GOT3 (cell line): Measurements from ENCODE around the gene IL6ST.
"Not testable (repeated sequence)": the region's sequence is repeated elsewhere in the genome, so short reads cannot be mapped to it uniquely, and the experiment has no call there.

ENCODE experiments used
- DNase-seq: peaks from one replicate; lab custom pipeline; 2025; ENCODE audit warnings: mixed read lengths; lab: John Stamatoyannopoulos, UW

The IL6ST gene

DNA sequence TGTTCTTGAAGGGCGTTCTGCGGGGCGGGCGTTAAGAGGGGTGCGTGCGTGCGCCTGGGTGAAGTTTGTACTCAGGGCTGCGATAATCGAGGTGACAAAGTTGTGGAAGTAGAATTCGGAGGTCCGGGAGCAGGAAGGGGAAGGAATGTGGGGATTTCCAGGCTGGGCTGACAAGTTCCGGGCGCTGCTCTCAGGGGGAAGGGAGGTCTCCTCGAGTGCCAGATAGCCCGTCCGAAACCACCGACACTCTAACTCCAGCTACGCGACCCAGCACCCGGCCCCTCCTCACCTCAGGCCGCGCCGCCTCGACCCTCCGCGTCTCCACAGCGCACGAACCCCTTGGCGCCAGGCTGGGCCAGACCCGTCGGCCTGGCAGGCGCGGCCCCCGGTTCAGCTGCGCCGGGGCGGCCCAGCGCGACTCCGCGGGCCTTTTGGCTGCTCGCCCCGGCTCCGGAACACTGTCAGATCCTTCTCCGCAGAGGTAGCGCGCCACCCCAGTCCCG lies at the start of gene IL6ST:
Gene IL6ST (minus strand): TSS at position 469 of the 503 bp plus-strand sequence. CDS start 18,685 bp downstream, outside the sequence.
- DNase-seq = no peak

- no peak for DNase-seq
These were observed 45.2 kb upstream of the IL6ST start for GRCh38 chr5:56039985-56040384.

GRCh38 chr5:56038206-56038605 lies 43.4 kb upstream of the IL6ST start:
- DNase-seq = not testable (repeated sequence)

GRCh38 chr5:56037531-56038010 lies 42.8 kb upstream of the IL6ST start:
- no peak for DNase-seq

DNA sequence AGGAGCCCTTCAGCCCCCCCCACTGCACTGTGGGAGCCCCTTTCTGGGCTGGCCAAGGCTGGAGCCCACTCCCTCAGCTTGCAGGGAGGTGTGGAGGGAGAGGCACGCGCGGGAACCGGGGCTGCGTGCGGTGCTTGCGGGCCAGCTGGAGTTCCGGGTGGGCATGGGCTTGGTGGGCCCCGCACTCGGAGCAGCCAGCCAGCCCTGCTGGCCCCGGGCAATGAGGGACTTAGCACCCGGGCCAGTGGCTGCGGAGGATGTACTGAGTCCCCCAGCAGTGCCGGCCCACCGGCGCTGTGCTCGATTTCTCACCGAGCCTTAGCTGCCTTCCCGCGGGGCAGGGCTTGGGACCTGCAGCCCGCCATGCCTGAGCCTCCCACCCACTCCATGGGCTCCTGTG lies 40.6 kb upstream of the IL6ST start:
- DNase-seq = not testable (repeated sequence)

DNA sequence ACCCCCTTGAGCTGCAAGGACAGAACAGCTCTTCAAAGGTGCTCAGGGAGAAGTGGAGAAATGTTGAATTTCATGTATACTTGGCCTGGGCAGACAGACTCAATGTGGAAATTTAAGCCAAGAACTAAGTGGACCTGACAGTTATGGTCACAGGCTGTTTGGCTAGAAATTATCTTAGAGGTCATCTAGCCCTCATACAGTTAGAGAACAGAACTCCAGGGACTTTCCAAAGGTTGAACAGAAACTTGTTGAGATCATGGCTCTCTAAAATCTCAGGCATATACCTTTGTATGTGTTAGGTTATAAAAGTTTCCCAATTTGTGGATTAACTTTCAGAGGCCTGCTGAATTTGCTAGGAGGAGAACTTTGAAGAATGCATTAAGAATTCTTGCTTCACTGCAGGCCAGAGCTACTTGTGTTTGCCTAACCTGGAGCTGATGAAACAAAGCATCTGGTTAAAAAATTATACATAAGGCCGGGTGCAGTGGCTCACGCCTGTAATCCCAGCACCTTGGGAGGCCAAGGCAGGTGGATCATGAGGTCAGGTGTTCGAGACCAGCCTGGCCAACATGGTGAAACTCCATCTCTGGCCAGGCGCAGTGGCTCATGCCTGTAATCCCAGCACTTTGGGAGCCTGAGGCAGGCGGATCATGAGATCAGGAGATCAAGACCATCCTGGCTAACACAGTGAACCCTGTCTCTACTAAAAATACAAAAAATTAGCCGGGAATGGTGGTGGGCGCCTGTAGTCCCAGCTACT lies 35.3 kb upstream of the IL6ST start:
- not testable (repeated sequence) for DNase-seq

- no peak for DNase-seq
These were observed 34.7 kb upstream of the IL6ST start for GRCh38 chr5:56029457-56029856.

DNA sequence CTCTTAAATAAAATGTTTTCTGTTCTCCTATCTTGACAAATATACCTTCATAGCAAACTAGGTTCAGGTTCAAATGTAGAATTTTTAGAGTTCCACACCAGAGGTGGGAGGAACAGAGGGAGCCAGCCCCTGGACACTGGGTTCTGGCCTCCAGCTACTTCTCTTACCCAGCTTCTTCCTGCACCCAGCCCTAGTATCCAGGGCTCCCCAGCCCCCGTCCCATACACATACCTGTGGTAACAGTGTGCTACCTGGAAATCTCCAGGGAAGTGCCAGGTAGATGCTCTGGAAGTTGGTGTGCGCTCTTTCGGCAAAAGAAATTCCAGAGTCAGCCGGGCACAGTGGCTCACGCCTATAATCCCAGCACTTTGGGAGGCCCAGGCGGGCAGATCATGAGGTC lies 33.9 kb upstream of the IL6ST start:
- DNase-seq = no peak

- no peak for DNase-seq
These were observed 32.1 kb upstream of the IL6ST start for GRCh38 chr5:56026863-56027300.

GRCh38 chr5:56025151-56025885 lies 30.6 kb upstream of the IL6ST start:
- DNase-seq = no peak

DNA sequence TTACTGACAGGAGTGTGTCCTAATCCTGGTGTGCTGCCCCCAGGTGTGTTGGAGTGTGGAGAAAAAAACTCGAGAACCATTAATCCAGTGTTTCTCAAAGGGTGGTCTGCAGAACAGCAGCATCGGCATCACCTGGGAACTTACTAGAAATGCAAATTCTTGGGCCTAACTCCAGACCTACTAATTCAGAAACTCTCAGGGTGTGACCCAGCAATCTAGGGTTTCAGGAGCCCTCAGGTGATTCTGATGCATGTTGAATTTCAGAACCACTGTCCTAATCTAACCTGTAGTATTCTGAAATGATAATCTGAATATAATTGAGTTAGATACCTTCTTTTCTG lies 30.0 kb upstream of the IL6ST start:
- no peak for DNase-seq

DNA sequence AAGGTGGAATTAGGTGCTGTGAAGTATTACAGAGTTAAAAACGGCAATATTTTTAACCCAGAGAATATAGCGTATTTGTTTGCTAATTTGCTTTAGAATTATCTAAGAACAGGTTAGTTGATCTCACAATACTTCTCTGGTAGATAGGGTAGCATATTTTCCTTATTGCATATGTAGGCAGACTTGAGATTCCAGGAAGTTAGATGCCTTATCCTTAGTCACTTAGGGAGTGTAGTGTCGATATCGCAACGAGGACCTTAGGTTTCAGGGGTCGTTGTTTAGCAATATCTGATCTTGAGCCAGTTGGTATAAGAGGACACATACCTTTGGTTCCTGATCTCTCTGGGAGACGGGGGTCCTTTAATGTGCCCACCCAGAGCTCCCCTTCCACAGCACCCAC lies 28.5 kb upstream of the IL6ST start:
- DNase-seq = no peak

GRCh38 chr5:56019306-56020272 lies 24.8 kb upstream of the IL6ST start:
- DNase-seq = no peak

DNA sequence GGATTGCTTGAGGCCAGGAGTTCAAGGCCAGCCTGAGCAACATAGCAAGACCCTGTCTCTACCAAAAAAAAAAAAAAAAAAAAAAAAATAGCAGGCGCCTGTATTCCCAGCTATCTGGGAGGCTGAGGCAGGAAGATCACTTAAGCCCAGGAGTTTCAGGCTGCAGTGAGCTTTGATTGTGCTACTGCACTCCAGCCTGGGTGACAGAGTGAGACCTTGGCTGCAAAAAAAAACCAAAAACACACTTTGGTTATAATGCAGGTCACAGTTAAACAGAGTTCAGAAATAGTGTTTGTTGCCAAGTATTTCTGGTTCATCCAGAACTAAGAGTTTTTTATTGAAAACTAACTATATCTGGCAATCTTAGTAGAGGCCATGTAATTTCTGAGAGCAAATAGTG lies 24.1 kb upstream of the IL6ST start:
- DNase-seq = no peak

GRCh38 chr5:56014701-56015100 lies 19.9 kb upstream of the IL6ST start:
- DNase-seq = not testable (repeated sequence)

- not testable (repeated sequence) for DNase-seq
These were observed 19.2 kb upstream of the IL6ST start for GRCh38 chr5:56013939-56014338.

- DNase-seq = no peak
These were observed 17.7 kb upstream of the IL6ST start for GRCh38 chr5:56012281-56012963.

- no peak for DNase-seq
These were observed 17.1 kb upstream of the IL6ST start for GRCh38 chr5:56011835-56012234.

DNA sequence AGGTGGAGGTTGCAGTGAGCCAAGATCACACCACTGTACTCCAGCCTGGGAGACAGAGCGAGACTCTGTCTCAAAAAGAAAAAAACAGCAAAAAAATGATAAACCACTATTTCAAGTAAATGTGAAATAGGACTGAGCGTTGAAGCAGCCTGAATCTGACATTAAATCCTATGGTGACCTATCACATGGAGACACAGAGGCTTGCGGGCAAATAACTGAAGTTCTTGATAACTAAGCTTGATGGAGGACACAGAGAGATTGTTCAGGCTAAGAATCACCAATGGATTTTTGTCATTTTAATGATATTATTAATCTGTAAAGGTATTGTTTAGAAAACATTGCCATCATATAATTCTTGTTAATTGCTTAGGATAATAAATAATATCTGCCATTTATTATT lies 15.7 kb upstream of the IL6ST start:
- no peak for DNase-seq

DNA sequence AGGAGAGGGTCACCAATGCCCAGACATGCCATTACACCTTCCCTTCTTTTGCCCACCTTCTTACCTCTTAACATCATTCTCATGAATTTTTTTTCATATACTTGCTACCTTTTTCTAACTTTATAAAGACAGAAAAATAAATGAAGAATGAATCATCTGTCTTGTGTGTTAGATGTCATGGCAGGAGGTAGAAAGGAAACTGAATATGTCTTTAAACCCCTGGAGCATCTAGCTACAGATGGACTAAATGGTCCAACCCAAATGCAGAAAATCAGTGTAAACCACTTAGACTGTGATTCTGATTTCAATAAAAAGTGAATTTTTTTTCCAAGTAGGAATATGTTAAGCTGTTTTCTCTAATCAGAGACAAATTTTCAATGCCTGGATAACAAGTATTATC lies 11.8 kb upstream of the IL6ST start:
- no peak for DNase-seq

DNA sequence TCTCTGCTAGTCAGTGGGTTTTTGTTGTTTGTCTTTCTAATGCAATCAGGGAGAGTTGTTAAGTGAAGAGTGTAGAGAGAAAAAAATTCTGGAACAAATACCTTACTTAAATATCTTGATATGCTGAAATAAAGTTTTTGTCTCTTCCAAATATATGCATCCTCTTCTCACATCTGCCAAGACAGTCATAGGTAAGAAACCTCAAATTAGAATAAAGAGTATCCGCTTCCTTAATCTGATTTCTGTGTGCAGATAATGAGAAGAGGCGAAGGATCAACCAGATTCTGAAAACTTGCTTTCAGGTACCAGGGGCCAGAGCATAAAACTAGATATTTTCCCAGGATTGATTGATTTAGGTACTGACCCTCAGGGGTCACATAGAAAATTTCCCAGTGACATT lies 11.3 kb upstream of the IL6ST start:
- DNase-seq = no peak
